ENCODE data around the gene GFRA1.

GFRA1 gene

GRCh38 chr10:116115797-116116196 lies 157.2 kb downstream of the GFRA1 start:
- no peak for TF ChIP-seq GATA2 (IDR thresholded peaks at IDR 0.05; ENCODE audit: low read depth, low read length)
- TF ChIP-seq GATA3 (IDR thresholded peaks at IDR 0.05; ENCODE audit: low read depth, low read length): no peak

GRCh38 chr10:116115036-116115641 lies 157.9 kb downstream of the GFRA1 start:
- TF ChIP-seq GATA3 (IDR thresholded peaks at IDR 0.05; ENCODE audit: low read depth, low read length) (no peak), GATA2 (IDR thresholded peaks at IDR 0.05; ENCODE audit: low read depth, low read length) (no peak)

- no peak for TF ChIP-seq GATA2 (IDR thresholded peaks at IDR 0.05; ENCODE audit: low read depth, low read length)
- TF ChIP-seq GATA3 (IDR thresholded peaks at IDR 0.05; ENCODE audit: low read depth, low read length): no peak
Observed at GRCh38 chr10:116113721-116114501, 159.1 kb downstream of the GFRA1 start.

- TF ChIP-seq GATA2 (IDR thresholded peaks at IDR 0.05; ENCODE audit: low read depth, low read length) (no peak), GATA3 (IDR thresholded peaks at IDR 0.05; ENCODE audit: low read depth, low read length) (no peak)
Observed at GRCh38 chr10:116112232-116113231, 160.5 kb downstream of the GFRA1 start.

GRCh38 chr10:116111483-116112095 lies 161.4 kb downstream of the GFRA1 start:
- TF ChIP-seq GATA3 (IDR thresholded peaks at IDR 0.05; ENCODE audit: low read depth, low read length) (no peak), GATA2 (IDR thresholded peaks at IDR 0.05; ENCODE audit: low read depth, low read length) (no peak)

GRCh38 chr10:116110736-116111135 lies 162.3 kb downstream of the GFRA1 start:
- TF ChIP-seq GATA3 (IDR thresholded peaks at IDR 0.05; ENCODE audit: low read depth, low read length) (no peak), GATA2 (IDR thresholded peaks at IDR 0.05; ENCODE audit: low read depth, low read length) (no peak)

GRCh38 chr10:116109881-116110280 lies 163.1 kb downstream of the GFRA1 start:
- no peak for TF ChIP-seq GATA2 (IDR thresholded peaks at IDR 0.05; ENCODE audit: low read depth, low read length)
- TF ChIP-seq GATA3 (IDR thresholded peaks at IDR 0.05; ENCODE audit: low read depth, low read length): no peak

- TF ChIP-seq GATA3 (IDR thresholded peaks at IDR 0.05; ENCODE audit: low read depth, low read length) (no peak), GATA2 (IDR thresholded peaks at IDR 0.05; ENCODE audit: low read depth, low read length) (no peak)
Observed at GRCh38 chr10:116109481-116109880, 163.5 kb downstream of the GFRA1 start.

GRCh38 chr10:116108095-116108494 lies 164.9 kb downstream of the GFRA1 start:
- no peak for TF ChIP-seq GATA2 (IDR thresholded peaks at IDR 0.05; ENCODE audit: low read depth, low read length)
- no peak for TF ChIP-seq GATA3 (IDR thresholded peaks at IDR 0.05; ENCODE audit: low read depth, low read length)

GRCh38 chr10:116106611-116107010 lies 166.4 kb downstream of the GFRA1 start:
- no peak for TF ChIP-seq GATA3 (IDR thresholded peaks at IDR 0.05; ENCODE audit: low read depth, low read length)
- TF ChIP-seq GATA2 (IDR thresholded peaks at IDR 0.05; ENCODE audit: low read depth, low read length): no peak

- no peak for TF ChIP-seq GATA3 (IDR thresholded peaks at IDR 0.05; ENCODE audit: low read depth, low read length)
- no peak for TF ChIP-seq GATA2 (IDR thresholded peaks at IDR 0.05; ENCODE audit: low read depth, low read length)
Observed at GRCh38 chr10:116105264-116105663, 167.7 kb downstream of the GFRA1 start.

GRCh38 chr10:116104210-116104932 lies 168.6 kb downstream of the GFRA1 start:
- no peak for TF ChIP-seq GATA3 (IDR thresholded peaks at IDR 0.05; ENCODE audit: low read depth, low read length)
- TF ChIP-seq GATA2 (IDR thresholded peaks at IDR 0.05; ENCODE audit: low read depth, low read length): no peak

GRCh38 chr10:116103668-116104067 lies 169.3 kb downstream of the GFRA1 start:
- TF ChIP-seq GATA2 (IDR thresholded peaks at IDR 0.05; ENCODE audit: low read depth, low read length): no peak
- no peak for TF ChIP-seq GATA3 (IDR thresholded peaks at IDR 0.05; ENCODE audit: low read depth, low read length)
